HepG2 (cell line): ENCODE measurements around the gene IGFBP6. TPM values are rescaled to one million over a fixed set of nuclear protein-coding genes. Genes with fewer than 3 reads are reported as not detected.

Experiments
- FOXA1 ChIP-seq, 2 experiments: fragments of 450-650 bp in 1 of 2; sonication (generic) in 1 of 2; formaldehyde crosslinking in 1 of 2; IDR thresholded peaks; 2 replicates each; pipeline versions ENCODE4 v1.4.0 to v1.6.1; 2016 to 2020; ENCODE audit warnings: missing genetic modification reagents in 1 of 2
- GMEB2 ChIP-seq: IDR thresholded peaks from 2 replicates; pipeline ENCODE4 v1.6.1; 2016; ENCODE audit warnings: missing biosample characterization, missing genetic modification reagents, low read depth
- HOXD1 ChIP-seq: sonication (generic); formaldehyde crosslinking; IDR thresholded peaks from 2 replicates; pipeline ENCODE4 v1.5.0; 2020; ENCODE audit warnings: missing genetic modification reagents
- KLF9 ChIP-seq: IDR thresholded peaks from 2 replicates; pipeline ENCODE4 v1.6.1; 2016; ENCODE audit warnings: low read depth
- NFRKB ChIP-seq: fragments of 450-650 bp; IDR thresholded peaks from 2 replicates; pipeline ENCODE4 v1.6.1; 2017
- NR2F6 ChIP-seq, 2 experiments: IDR thresholded peaks; 2 replicates each; pipeline ENCODE4 v1.6.1; 2016; ENCODE audit warnings: antibody characterized with exemption in 1 of 2, mild to moderate bottlenecking in 1 of 2
- SIN3B ChIP-seq: fragments of 150-350 bp; IDR thresholded peaks from 2 replicates; pipeline ENCODE4 v1.6.1; 2014; ENCODE audit warnings: low read length
- SMARCC2 ChIP-seq: fragments of 450-650 bp; IDR thresholded peaks from 2 replicates; pipeline ENCODE4 v1.6.1; 2017; ENCODE audit warnings: antibody characterized with exemption, mild to moderate bottlenecking
- TFDP2 ChIP-seq: sonication (generic); formaldehyde crosslinking; IDR thresholded peaks from 2 replicates; pipeline ENCODE4 v1.4.0; 2020; ENCODE audit warnings: missing genetic modification reagents
- THRA ChIP-seq: sonication (generic); formaldehyde crosslinking; IDR thresholded peaks from 2 replicates; pipeline ENCODE4 v1.4.0; 2020; ENCODE audit warnings: missing genetic modification reagents, borderline replicate concordance
- WIZ ChIP-seq: sonication (generic); formaldehyde crosslinking; IDR thresholded peaks from 2 replicates; pipeline ENCODE4 v1.5.1; 2020; ENCODE audit warnings: mild to moderate bottlenecking, missing genetic modification reagents
- ZHX2 ChIP-seq, 2 experiments: sonication (generic) in 1 of 2; formaldehyde crosslinking in 1 of 2; IDR thresholded peaks; 2 replicates each; pipeline versions ENCODE4 v1.6.1 to v1.9.0; 2014 to 2022; ENCODE audit warnings: antibody characterized with exemption in 1 of 2, borderline replicate concordance in 1 of 2, inconsistent platforms in 1 of 2, low read depth in 1 of 2, missing genetic modification reagents in 1 of 2
- ZIK1 ChIP-seq: sonication (generic); formaldehyde crosslinking; IDR thresholded peaks from 2 replicates; pipeline ENCODE4 v1.5.0; 2020; ENCODE audit warnings: mild to moderate bottlenecking, low read depth, missing genetic modification reagents, borderline replicate concordance
- ZNF331 ChIP-seq: sonication (generic); formaldehyde crosslinking; IDR thresholded peaks from 2 replicates; pipeline ENCODE4 v1.4.0; 2020; ENCODE audit warnings: missing genetic modification reagents
- ZNF335 ChIP-seq: sonication (generic); formaldehyde crosslinking; IDR thresholded peaks from 2 replicates; pipeline ENCODE4 v1.4.0; 2020; ENCODE audit warnings: missing genetic modification reagents
- ZNF354B ChIP-seq: sonication (generic); formaldehyde crosslinking; IDR thresholded peaks from 2 replicates; pipeline ENCODE4 v1.8.0; 2022; ENCODE audit warnings: mild to moderate bottlenecking, missing genetic modification reagents
- ZNF383 ChIP-seq: sonication (generic); formaldehyde crosslinking; IDR thresholded peaks from 2 replicates; pipeline ENCODE4 v1.4.0; 2020; ENCODE audit warnings: missing genetic modification reagents, mild to moderate bottlenecking, borderline replicate concordance
- ZNF775 ChIP-seq: sonication (generic); formaldehyde crosslinking; IDR thresholded peaks from 2 replicates; pipeline ENCODE4 v1.4.0; 2020; ENCODE audit warnings: missing genetic modification reagents, mild to moderate bottlenecking, moderate library complexity, borderline replicate concordance
- ZZZ3 ChIP-seq: sonication (generic); formaldehyde crosslinking; IDR thresholded peaks from 2 replicates; pipeline ENCODE4 v1.4.0; 2020; ENCODE audit warnings: missing genetic modification reagents, mild to moderate bottlenecking, borderline replicate concordance
- polyA plus RNA-seq, 8 experiments: library from polyadenylated mRNA; depleted of rRNA in 3 of 8; stranded (reverse) in 7 of 8; unstranded in 1 of 8; fragments of >200 nt; fragmentation: Illumina TruSeq in 4 of 8; extraction: Trizol in 4 of 8; gene quantifications; 2 replicates each; pipeline versions ENCODE4 v1.2.1 to v1.2.3, GENCODE V29; 2011 to 2016; ENCODE audit warnings: low read depth in 4 of 8, missing spikeins in 1 of 8, mixed read lengths in 1 of 8; ENCODE audit not compliant: insufficient read depth in 1 of 8
- total RNA-seq, 5 experiments: library from RNA; depleted of rRNA; stranded (reverse); fragments of >200 nt; fragmentation: Illumina TruSeq; extraction: Trizol; gene quantifications; 2 replicates each; pipeline ENCODE4 v1.2.3, GENCODE V29; 2016; ENCODE audit warnings: low read depth in 1 of 5

IGFBP6 gene
- total and polyA plus RNA-seq, 2 of the 13 experiments (the other 11 are each of a cell fraction or from before 2014, with no cell fraction given) = 3.9 to 25.2 TPM

GRCh38 chr12:53097564-53098353, at the start of gene IGFBP6 (continued):
- TF ChIP-seq SIN3B (no peak), KLF9 (no peak), NR2F6 (IDR thresholded peaks at IDR 0.05) (no peak), NR2F6 (CRISPR knock-in tag; IDR thresholded peaks at IDR 0.05) (no peak), WIZ (0 out of 2 replicates have a peak, but pooled peaks have one; percentile 50), ZHX2 (IDR thresholded peaks at IDR 0.05; ENCODE audit: low read depth) (no peak), ZHX2 (CRISPR knock-in tag; IDR thresholded peaks at IDR 0.05; ENCODE audit: borderline replicate concordance) (no peak), FOXA1 (IDR thresholded peaks at IDR 0.05) (no peak), FOXA1 (CRISPR knock-in tag; IDR thresholded peaks at IDR 0.05) (no peak), ZIK1 (CRISPR knock-in tag) (0 out of 2 replicates have a peak, but pooled peaks have one; percentile 58), TFDP2 (no peak), GMEB2 (CRISPR knock-in tag) (no peak), NFRKB (no peak), ZZZ3 (CRISPR knock-in tag) (no peak), ZNF354B (CRISPR knock-in tag) (no peak), THRA (CRISPR knock-in tag) (no peak), HOXD1 (no peak), ZNF383 (no peak), ZNF335 (CRISPR knock-in tag) (no peak), ZNF331 (0 out of 2 replicates have a peak, but pooled peaks have one; percentile 25), ZNF775 (CRISPR knock-in tag) (no peak), SMARCC2 (no peak)
